ENCODE data around the gene KRT1.

The KRT1 gene

GRCh38 chr12:52698651-52699340 is 18.6 kb upstream of the KRT1 start:
- no peak for DNase-seq (ENCODE audit: low spot score)

GRCh38 chr12:52697058-52697582 is 16.9 kb upstream of the KRT1 start:
- DNase-seq (ENCODE audit: low spot score), result no peak

DNA sequence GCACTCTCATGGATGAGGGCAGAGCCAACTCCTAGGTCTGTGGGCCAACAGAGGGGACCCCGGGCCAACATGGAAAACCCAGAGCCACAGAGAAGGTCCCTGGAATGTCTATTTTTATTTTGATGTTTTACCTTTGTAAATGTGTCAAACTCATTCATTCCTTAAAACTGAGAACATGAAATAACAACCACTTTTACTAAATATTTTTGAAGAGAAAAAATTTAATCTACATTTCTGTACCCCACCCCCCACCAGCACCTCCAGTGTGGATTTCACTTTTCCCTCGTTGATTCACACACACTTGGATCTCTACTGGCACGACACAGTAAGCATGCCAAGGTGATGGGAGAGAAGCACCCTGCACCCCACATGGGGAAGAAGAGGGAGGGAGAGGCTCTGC is 16.4 kb upstream of the KRT1 start:
- no peak for DNase-seq (ENCODE audit: low spot score)

GRCh38 chr12:52695039-52695438 is 14.8 kb upstream of the KRT1 start:
- DNase-seq (ENCODE audit: low spot score), result no peak

DNA sequence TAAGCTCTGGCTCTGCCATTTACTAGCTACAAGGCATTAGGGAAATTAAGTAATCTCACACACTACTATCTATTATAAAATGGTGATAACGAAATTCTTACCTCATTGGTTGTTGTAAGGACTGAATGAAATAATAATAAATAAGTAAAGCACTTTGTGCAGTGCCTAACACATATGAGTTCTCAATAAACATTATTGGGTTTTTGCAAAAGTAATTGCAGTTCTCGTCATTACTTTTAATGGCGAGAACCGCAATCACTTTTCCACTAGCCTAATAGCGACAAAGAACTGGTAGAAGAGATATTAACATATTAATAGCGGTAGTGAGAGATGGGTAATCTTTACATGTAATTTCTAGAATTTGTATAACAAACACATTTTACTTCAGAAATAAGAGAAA is 13.9 kb upstream of the KRT1 start:
- no peak for DNase-seq (ENCODE audit: low spot score)

GRCh38 chr12:52693261-52693660 is 13.1 kb upstream of the KRT1 start:
- DNase-seq (ENCODE audit: low spot score), result no peak

GRCh38 chr12:52692254-52692653 is 12.0 kb upstream of the KRT1 start:
- DNase-seq (ENCODE audit: low spot score), result no peak

DNA sequence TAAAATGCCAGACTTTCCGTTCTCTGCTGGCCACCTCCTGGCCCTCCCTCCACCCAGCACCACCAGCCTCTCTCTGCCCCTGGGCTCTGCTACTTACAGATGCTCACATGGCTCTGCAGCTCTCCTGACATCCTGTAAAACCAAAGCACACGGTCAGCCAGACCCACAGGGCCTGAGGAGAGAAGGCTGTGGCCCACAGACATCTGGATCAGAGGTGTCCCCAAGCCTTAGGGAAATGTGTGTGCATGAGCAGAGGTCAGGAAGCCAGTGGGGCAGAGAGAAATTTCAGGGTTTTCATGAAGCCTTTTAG is 11.6 kb upstream of the KRT1 start:
- DNase-seq (ENCODE audit: low spot score), result no peak

DNA sequence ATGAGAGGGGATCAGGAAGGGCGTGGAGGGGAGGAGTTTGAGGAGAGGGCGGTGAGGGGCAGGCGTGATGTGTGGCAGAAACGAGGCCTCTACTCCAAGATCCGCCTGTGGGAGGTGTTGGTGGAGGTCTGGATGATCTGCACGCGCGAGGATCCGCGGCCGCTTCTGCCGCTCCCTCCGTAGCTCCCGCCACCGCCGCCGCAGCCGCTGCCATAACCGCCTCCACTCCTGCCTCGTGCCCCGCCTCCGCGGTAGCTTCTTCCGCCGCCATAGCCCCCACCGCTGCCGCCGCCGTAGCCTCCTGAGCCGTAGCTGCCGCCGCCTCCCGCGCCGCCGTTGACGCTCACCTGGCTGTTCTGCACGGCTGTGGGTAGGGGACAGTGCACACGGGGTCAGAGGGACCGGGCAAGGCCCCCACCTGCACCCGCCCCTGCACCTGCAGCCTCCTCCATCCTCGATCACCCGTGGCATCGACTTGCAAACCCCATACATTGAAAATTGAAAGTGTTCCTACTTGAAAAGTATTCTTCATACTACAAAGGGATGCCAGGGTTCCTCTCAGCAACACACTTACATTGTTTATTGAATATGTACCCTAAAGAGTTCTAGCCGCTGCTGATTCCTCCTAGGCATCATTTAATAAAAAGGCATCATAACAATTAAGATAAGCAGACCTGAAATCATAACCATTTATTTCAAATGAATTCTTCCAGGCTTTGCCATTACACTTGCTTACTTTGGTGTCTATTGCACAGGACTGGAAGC is 11.1 kb upstream of the KRT1 start:
- DNase-seq (ENCODE audit: low spot score), result peak; percentile 20

DNA sequence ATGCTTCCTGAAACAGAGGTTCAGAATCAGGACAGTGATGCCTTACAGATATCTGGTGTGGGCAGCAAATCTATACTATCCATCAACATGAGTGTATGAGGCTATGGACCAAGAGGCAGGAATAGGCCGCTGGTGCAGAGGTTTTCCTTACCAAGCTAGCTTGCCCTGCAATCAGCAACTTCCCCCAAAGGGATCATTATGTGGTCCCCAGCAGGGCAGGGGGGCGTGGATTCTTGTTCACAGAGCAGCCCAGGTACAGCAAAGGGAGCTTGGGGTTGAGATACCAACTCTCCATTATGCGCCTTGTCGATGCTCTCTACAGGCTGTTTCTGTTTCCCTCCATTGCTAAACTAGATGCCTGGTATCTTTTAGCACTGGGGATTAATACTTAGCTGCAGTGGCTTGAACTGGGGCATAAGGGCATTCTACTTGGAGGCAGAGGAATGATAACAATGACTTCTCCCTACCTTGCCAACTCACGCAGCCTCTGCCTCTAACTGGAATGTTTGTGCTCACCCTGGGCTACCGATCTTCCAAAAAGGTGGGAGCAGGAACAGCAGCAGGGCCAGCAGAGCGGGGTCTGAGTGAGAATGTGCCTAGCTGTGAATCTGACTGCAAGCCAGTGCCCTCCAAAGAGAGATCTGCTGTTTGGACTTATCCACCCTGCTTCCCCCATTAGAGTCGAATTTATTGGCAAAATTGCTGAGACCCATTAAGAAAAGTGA is 10.3 kb upstream of the KRT1 start:
- no peak for DNase-seq (ENCODE audit: low spot score)

DNA sequence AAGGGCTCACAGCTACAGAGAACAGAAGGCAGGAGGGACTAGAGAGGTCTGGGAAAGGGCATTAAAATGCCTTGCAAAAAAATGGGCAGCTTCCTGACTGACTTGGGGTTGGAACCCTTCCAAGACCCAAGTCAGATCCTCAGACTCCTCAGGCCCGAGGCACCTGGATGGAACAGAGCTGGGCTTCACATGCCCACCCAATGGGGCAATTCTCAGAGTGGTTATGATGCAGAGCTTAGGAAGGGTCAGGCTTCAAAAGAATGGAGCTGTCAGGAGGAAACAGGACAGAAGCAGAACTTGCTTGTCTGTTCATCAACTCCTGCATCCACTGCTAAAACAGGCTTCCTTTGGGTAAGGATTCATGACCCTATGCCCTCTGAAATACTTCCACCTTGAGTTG is 9.7 kb upstream of the KRT1 start:
- no peak for DNase-seq (ENCODE audit: low spot score)

DNA sequence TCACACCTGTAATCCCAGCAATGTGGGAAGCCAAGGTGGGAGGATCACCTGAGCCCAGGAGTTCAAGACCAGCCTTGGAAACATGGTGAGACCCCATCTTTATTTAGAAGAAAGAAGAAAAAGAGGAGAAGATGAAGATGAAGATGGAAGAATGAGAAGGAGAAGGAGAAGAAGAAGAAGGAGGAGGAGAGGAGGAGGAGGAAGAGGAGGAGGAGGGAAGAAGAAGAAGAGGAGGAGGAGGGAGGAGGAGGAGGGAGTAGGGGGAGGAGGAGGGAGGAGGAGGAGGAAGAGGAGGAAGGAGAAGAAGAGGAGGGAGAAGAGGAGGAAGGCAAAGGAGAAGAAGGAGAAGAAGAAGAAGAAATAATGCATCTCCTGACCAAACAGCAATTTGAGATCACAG is 9.0 kb upstream of the KRT1 start:
- DNase-seq (ENCODE audit: low spot score), result no peak

- no peak for DNase-seq (ENCODE audit: low spot score)
Measured at GRCh38 chr12:52688481-52688880, 8.3 kb upstream of the KRT1 start.

DNA sequence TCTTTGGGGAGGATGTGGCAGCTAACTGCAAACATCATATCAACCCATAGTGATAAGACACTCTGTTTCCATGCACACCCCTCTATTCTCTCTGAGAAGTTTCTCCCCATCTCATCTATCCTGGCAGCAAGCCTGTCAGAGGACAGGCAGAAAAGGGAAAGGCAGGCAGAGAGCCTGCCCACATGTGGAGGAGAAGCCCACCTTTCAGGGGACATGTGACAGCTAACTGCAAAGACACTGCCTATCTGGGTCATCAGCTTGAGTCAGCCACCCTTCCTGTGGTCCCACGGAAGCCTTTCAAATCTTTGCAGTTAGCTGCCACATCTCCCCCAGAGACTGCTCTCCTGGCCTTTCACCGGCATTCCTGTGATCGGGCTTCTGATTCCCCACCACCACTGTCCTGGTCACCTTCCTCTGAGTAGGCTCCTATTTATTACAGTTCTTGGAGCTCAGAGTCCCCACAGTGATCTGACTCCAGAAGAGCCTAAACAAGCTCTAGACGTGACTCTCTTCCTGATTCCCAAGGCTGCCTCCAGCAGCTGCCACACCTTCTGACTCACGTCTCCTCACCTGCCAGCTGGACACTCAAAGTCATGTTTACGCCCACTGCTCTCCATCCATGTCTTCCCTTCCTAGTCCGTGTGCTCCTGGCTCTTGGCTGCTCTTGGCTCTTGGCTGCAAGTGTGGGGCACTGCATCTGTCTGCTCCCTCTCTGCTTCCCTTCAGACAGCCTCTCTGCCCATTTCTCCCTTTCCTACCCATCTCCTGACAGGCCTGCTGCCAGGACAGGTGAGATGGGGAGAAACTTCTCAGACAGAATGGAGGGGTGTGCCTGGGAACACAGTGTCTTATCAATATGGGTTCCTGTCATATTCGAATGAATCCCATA is 7.5 kb upstream of the KRT1 start:
- DNase-seq (ENCODE audit: low spot score), result no peak

- no peak for DNase-seq (ENCODE audit: low spot score)
Measured at GRCh38 chr12:52686756-52687487, 6.7 kb upstream of the KRT1 start.

- no peak for DNase-seq (ENCODE audit: low spot score)
Measured at GRCh38 chr12:52686063-52686462, 5.9 kb upstream of the KRT1 start.

GRCh38 chr12:52685406-52685890 is 5.2 kb upstream of the KRT1 start:
- no peak for DNase-seq (ENCODE audit: low spot score)

- no peak for DNase-seq (ENCODE audit: low spot score)
Measured at GRCh38 chr12:52684431-52684830, 4.2 kb upstream of the KRT1 start.

- DNase-seq (ENCODE audit: low spot score), result no peak
Measured at GRCh38 chr12:52683575-52684300, 3.5 kb upstream of the KRT1 start.

- DNase-seq (ENCODE audit: low spot score), result no peak
Measured at GRCh38 chr12:52682938-52683574, 2.8 kb upstream of the KRT1 start.

Data from GM03348 (cell line).